ENCODE results near the gene ODC1.

The ODC1 gene

GRCh38 chr2:10441948-10442347 is 6.2 kb downstream of the ODC1 start:
- TF ChIP-seq ZFX (IDR thresholded peaks at IDR 0.05) (no peak), CTCF (conservative IDR thresholded peaks at IDR 0.05) (no peak)
- no peak overlapping the region for H3K27ac ChIP-seq

- H3K27ac ChIP-seq: no peak overlapping the region
Measured at GRCh38 chr2:10440736-10441135, 7.4 kb downstream of the ODC1 start.

GRCh38 chr2:10439971-10440370 is 8.2 kb downstream of the ODC1 start:
- TF ChIP-seq ZFX (IDR thresholded peaks at IDR 0.05) (no peak), CTCF (conservative IDR thresholded peaks at IDR 0.05) (no peak)
- H3K27ac ChIP-seq: no peak overlapping the region; the same call in 1 of the 2 replicates

More at GRCh38 chr2:10440736-10441135, 7.4 kb downstream of the ODC1 start:
- TF ChIP-seq ZFX (IDR thresholded peaks at IDR 0.05): no peak
- no peak for TF ChIP-seq CTCF (conservative IDR thresholded peaks at IDR 0.05)

GRCh38 chr2:10439185-10439879 is 8.8 kb downstream of the ODC1 start:
- H3K27ac ChIP-seq: peak overlapping the region; percentile 2; the same call in 1 of the 2 replicates
- TF ChIP-seq ZFX (IDR thresholded peaks at IDR 0.05) (no peak), CTCF (conservative IDR thresholded peaks at IDR 0.05) (no peak)

- H3K27ac ChIP-seq: no peak overlapping the region
- TF ChIP-seq ZFX (IDR thresholded peaks at IDR 0.05): no peak
- TF ChIP-seq CTCF (conservative IDR thresholded peaks at IDR 0.05): no peak
Measured at GRCh38 chr2:10438688-10439087, 9.4 kb downstream of the ODC1 start.

GRCh38 chr2:10437806-10438205 is 10.3 kb downstream of the ODC1 start:
- peak overlapping the region; percentile 14; the same call in 1 of the 2 replicates for H3K27ac ChIP-seq

More at GRCh38 chr2:10437806-10438205, 10.3 kb downstream of the ODC1 start:
- TF ChIP-seq ZFX (IDR thresholded peaks at IDR 0.05) (no peak), CTCF (conservative IDR thresholded peaks at IDR 0.05) (no peak)

All from C4-2B (cell line).